Stimulated activated CD8-positive, alpha-beta memory T cell treated with anti-CD3 and anti-CD28 coated beads, Interleukin-7, amount 100 ng/mL, for 4 hours (primary cell): ENCODE results near the gene MAPKBP1.

Experiments used
- DNase-seq, 2 donors: peaks; one replicate each; pipeline ENCODE4 v3.0.0-alpha.2; 2020; ENCODE audit warnings: low read depth in 2 of 2

MAPKBP1 gene

DNA sequence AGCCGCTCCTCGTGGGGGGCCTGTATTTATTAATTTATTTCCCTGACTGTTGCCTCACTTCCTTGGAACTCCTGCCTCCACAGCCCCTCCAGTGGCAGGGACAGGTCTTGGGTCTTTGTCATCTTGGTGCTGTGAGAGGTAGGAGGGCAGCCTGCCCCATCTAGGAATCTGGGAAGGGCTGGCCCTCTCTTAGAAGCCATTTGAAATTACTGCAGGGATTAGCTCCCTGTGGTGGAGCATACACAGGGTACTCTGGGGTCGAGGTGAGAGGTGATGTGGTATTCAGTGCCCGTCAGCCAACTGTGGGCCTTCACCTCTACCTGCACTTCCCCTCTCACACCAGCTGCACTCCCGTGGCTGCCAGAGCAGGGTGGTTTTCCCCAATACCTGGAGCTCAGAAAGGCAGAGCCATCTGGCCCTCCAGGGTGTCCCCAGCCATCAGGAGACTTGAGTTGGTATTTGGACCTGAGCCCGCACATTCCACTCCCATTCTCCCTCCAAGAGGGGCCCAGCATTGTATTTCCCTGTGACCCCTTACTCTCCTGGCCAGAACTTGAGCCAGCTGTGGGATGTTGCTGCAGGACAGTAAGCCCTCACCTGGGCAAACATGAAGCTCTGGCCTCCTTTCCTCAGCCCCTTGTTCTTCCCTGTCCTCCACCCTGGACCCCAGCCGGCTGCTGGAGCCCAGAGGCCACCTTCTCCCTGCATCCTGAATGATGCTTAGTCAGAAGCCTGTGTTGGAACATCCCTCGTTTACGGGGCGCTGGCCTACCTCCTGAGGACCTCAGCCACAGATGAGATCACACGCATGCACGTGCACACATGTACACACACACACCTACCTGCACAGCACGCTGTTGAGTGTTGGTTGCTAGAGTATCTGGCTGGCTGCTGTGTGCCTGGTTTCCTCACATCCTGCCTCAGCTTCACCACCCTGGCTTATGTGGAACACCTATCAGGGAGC, 51.6 kb downstream of the MAPKBP1 start:
- no peak for DNase-seq

- peak in 1 of 2 donors; percentile 19 for DNase-seq
These were observed 53.1 kb downstream of the MAPKBP1 start for GRCh38 chr15:41827290-41827879.

- peak; percentile 86 to 91 for DNase-seq
These were observed 53.9 kb downstream of the MAPKBP1 start, which contains the start of gene JMJD7 for GRCh38 chr15:41827880-41828806. Gene JMJD7 (plus strand): TSS chr15:41828092. CDS start chr15:41828125, 33 bp downstream.

- DNase-seq: no peak
These were observed 54.5 kb downstream of the MAPKBP1 start for GRCh38 chr15:41828807-41829141.

GRCh38 chr15:41829959-41830646, 55.8 kb downstream of the MAPKBP1 start:
- DNase-seq: no peak

DNA sequence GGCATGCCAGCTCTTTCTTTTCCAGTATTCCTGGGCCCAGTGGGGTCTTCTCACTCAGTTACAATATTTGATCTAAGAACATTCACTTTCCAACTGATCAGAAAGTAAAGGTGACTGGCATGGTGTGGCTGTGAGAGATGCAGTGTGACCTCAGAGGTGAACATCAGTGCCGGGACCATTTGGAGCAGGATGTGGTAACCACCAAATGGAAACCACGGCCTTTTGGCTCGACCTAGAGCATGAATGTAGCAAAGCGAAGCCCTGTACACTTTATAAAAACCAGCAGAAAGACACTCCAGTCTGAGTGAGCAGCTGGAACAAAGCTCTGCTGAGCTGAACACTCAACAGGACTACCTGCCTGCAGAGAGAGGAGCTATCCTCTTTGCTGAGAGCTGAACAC, 57.0 kb downstream of the MAPKBP1 start:
- peak in 1 of 2 donors; percentile 10 for DNase-seq

DNA sequence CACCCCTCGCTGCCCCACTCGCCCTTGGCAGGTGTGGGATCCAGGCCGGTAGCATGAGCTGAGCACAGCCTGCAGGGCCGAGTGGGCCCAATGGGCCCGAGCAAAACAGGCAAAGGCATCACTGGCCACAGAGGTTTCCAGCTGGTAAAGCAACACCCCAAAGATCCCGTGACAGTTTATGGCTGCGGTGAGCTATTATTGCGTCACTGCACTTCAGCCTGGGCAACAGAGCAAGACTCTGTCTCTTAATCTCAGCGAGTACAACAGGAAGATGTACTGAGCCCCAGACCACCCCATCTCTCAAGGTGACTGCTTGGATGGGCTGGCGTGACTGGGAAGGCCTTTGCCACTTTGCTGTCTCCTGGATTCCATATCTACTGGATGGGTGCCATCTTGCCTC, 57.9 kb downstream of the MAPKBP1 start:
- DNase-seq: no peak

GRCh38 chr15:41832875-41833274, 58.6 kb downstream of the MAPKBP1 start:
- no peak for DNase-seq

GRCh38 chr15:41834096-41834495, 59.8 kb downstream of the MAPKBP1 start:
- no peak for DNase-seq

- no peak for DNase-seq
These were observed 61.8 kb downstream of the MAPKBP1 start for GRCh38 chr15:41836073-41836472.

GRCh38 chr15:41836713-41837454, 62.6 kb downstream of the MAPKBP1 start:
- no peak for DNase-seq

- no peak for DNase-seq
These were observed 64.2 kb downstream of the MAPKBP1 start, which contains the start of gene PLA2G4B for GRCh38 chr15:41838400-41838897. Gene PLA2G4B (plus strand): TSS chr15:41838847. CDS start chr15:41838914, 67 bp downstream.

DNA sequence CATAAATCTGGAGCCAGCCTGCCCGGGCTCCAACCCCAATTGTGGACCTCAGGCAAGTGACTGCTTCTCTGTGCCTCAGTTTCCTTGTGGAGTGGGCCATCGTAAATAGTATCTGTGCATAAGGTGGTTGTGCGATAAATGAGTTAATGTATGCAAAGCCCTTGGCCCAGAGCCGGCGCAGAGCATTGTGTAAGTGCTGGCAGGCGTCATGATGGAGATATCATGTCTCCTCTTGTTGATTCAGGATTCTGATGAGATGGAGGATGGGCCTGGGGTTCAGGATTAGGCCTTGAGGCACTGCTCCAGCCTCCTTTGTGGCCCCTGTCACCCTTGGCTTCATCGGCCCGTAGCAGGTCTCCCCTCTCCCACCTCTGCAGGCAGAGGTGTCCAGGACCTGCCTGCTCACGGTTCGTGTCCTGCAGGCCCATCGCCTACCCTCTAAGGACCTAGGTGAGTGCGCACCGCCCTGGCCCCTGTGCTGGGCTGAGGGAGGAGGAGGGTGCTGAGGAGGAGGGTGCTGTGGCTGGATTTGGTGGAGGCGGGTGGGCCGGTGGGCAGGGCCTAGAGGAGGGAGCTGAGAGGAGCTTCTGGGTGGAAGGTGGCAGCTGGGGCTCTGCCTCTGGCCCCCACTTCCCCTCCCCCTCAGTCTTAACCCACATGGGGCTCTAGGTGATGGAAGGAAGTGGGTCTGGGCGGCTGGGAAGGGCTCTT, 65.7 kb downstream of the MAPKBP1 start:
- no peak for DNase-seq

DNA sequence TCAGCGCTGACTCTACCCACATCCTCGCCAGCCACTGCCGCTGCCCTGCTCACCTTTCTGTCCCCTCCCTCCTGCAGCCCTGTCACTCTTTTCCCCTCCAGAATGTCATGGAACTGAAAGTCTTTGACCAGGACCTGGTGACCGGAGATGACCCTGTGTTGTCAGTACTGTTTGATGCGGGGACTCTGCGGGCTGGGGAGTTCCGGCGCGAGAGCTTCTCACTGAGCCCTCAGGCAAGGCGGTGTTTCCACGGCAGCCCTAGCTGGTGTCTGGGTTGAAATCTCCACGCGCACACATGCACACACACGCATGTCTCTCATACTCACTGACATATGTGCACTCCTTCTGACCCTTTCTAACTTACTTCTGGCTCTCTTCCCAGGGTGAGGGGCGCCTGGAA, 66.4 kb downstream of the MAPKBP1 start:
- no peak for DNase-seq

DNA sequence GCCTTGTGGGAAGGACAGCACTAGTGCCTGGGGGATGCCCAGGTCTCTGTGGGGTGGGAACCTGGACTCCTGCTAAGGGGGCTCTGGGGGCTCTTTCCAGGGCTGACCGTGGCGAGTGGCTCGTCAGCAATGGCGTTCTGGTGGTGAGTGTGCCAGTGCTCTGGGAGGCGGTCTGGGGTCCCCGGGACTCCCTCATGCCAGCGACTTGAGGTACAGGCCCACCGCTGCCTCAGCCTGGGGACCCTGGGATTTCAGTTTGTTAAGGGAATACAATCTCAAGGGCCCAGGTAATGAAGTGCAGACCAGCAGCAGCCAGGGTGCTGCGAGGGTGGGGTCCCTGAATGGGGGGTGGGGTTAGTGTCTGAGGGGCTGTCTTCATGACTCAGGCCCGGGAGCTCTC, 66.8 kb downstream of the MAPKBP1 start:
- no peak for DNase-seq

DNA sequence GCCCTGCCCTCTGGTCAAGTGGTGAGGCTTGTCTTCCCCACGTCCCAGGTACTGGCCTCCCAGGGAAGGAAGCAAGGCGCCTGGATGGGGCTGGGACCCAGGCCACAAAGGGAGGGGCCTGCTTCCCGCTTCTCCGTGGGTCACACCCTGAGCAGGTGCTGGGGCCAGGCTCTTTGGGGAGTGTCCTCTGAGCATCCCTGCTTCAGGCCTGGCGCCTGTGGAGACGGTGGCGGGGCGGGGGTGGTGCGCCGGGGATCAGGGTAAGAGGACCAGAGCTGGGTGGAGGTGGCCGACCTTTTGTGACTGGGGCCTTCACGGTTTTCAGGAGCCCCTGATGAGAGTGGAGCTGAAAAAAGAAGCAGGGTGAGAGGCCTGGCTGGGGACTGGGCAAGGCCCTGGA, 67.9 kb downstream of the MAPKBP1 start:
- no peak for DNase-seq

DNA sequence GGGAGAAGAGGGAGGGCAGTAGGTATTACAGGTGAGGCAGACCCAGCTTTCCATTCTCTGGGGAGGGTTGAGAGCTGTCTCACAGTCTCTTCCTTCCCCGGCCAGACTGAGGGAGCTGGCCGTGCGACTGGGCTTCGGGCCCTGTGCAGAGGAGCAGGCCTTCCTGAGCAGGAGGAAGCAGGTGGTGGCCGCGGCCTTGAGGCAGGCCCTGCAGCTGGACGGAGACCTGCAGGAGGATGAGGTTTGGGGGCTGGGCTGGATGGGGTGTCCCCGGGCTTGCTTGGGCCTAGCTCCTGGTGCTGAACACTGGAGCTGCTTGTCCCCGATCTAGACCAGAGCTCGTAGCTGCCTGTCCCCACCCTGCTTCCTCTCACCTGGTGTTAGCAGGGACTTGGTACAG, 69.3 kb downstream of the MAPKBP1 start:
- DNase-seq: no peak

DNA sequence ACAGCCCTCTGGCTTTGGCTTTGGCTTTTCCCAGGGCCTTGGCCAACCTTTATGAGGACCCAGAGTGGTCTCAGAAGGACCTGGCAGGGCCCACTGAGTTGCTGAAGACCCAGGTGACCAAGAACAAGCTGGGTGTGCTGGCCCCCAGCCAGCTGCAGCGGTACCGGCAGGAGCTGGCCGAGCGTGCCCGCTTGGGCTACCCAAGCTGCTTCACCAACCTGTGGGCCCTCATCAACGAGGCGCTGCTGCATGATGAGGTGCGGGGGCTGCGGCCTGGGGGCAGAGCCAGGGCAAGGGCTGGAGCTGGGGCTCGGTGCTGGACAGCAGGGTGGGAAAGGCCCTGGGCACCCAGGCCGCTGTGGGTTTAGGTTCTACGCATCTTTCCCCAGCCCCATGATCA, 70.5 kb downstream of the MAPKBP1 start:
- DNase-seq: no peak

DNA sequence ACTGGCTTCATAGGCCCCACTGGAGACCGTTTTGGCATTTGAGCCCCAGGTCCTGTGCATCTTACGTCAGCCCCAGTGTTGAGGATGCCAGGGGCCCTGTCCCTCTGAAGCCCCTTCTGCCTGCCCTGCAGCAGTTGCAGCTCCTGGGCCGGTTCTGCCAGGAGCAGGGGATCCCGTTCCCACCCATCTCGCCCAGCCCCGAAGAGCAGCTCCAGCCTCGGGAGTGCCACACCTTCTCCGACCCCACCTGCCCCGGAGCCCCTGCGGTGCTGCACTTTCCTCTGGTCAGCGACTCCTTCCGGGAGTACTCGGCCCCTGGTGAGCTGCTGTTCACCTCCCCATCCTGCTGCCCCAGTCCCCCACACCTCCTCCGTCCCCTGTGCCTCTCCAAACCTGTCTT, 72.9 kb downstream of the MAPKBP1 start:
- no peak for DNase-seq

GRCh38 chr15:41847981-41848380, 73.7 kb downstream of the MAPKBP1 start:
- no peak for DNase-seq
